IMR-90 (cell line): ENCODE data around the gene GPC5. TPM values are rescaled to one million over a fixed set of nuclear protein-coding genes. Genes with fewer than 3 reads are reported as not detected.

ENCODE experiments used
- ATAC-seq: fragments of 200-7000 bp; cut with Tn5 transposase; 2 replicates; pipeline ENCODE4 v1.9.1; 2020; ENCODE audit warnings: low read depth, mild to moderate bottlenecking, moderate library complexity
- BruUV-seq: library from RNA; stranded (reverse); fragments of 400-500 nt; replicated peaks from 2 replicates; lab custom pipeline; 2021; lab: Mats Ljungman, UMichigan
- CTCF ChIA-PET: fragments of 300-600 bp; formaldehyde crosslinking; extraction: SDS; loops from one replicate; lab custom pipeline; 2021; ENCODE audit warnings: antibody characterized with exemption; lab: Yijun Ruan, JAX
- POLR2A ChIA-PET: fragments of 300-600 bp; sonication (Branson Sonifier 250); formaldehyde crosslinking; loops from one replicate; lab custom pipeline; 2022; ENCODE audit warnings: antibody characterized with exemption; ENCODE audit not compliant: unreplicated experiment; lab: Charles Lee
- DNase-seq: peaks from one replicate; pipeline ENCODE4 v3.0.0; 2013
- H2AFZ ChIP-seq: replicated peaks from 2 replicates; pipeline ENCODE3; 2013; ENCODE audit warnings: low read length, mild to moderate bottlenecking; ENCODE audit not compliant: poor library complexity
- H2AK5ac ChIP-seq: 2 replicates; pipeline ENCODE4 v1.6.1; 2013; ENCODE audit warnings: low read depth, low read length, inconsistent platforms
- H2AK9ac ChIP-seq: replicated peaks from 2 replicates; pipeline ENCODE3; 2013; ENCODE audit warnings: mild to moderate bottlenecking, low read depth, low read length, moderate library complexity; ENCODE audit not compliant: poor library complexity
- H2BK120ac ChIP-seq: 2 replicates; pipeline ENCODE4 v1.6.1; 2013; ENCODE audit warnings: low read depth, low read length, inconsistent platforms
- H2BK15ac ChIP-seq: 3 replicates; pipeline ENCODE4 v1.6.1; 2013; ENCODE audit warnings: low read depth, low read length, inconsistent platforms
- H2BK20ac ChIP-seq: 2 replicates; pipeline ENCODE4 v1.6.1; 2013; ENCODE audit warnings: low read depth, mild to moderate bottlenecking, inconsistent platforms, low read length, moderate library complexity
- H2BK5ac ChIP-seq: 2 replicates; pipeline ENCODE4 v1.6.1; 2013; ENCODE audit warnings: mild to moderate bottlenecking, low read depth, low read length, inconsistent platforms; ENCODE audit not compliant: poor library complexity, severe bottlenecking
- H3K14ac ChIP-seq: replicated peaks from 2 replicates; pipeline ENCODE4 v1.6.1; 2013; ENCODE audit warnings: low read depth, low read length, inconsistent platforms
- H3K18ac ChIP-seq: 2 replicates; pipeline ENCODE4 v1.6.1; 2013; ENCODE audit warnings: low read depth, low read length, control low read depth
- H3K23ac ChIP-seq: 2 replicates; pipeline ENCODE4 v1.6.1; 2013; ENCODE audit warnings: low read depth, low read length, inconsistent platforms
- H3K27ac ChIP-seq: 2 replicates; pipeline ENCODE4 v1.5.1; 2013; ENCODE audit warnings: mild to moderate bottlenecking, control low read depth, low read length; ENCODE audit not compliant: insufficient read depth
- H3K27me3 ChIP-seq: 2 replicates; pipeline ENCODE4 v1.6.1; 2013; ENCODE audit warnings: low read length; ENCODE audit not compliant: control insufficient read depth, insufficient read depth
- H3K36me3 ChIP-seq: 2 replicates; pipeline ENCODE4 v1.6.1; 2013; ENCODE audit warnings: low read length, mixed read lengths; ENCODE audit not compliant: control insufficient read depth, insufficient read depth
- H3K4ac ChIP-seq: 2 replicates; pipeline ENCODE4 v1.6.1; 2013; ENCODE audit warnings: low read depth, low read length, inconsistent platforms
- H3K4me1 ChIP-seq: 2 replicates; pipeline ENCODE4 v1.6.1; 2013; ENCODE audit warnings: low read length, mixed read lengths; ENCODE audit not compliant: control insufficient read depth, insufficient read depth
- H3K4me2 ChIP-seq: 2 replicates; pipeline ENCODE4 v1.6.1; 2013; ENCODE audit warnings: low read depth, mild to moderate bottlenecking, control low read depth, low read length, moderate library complexity
- H3K4me3 ChIP-seq: 2 replicates; pipeline ENCODE4 v1.5.1; 2013; ENCODE audit warnings: low read depth, mild to moderate bottlenecking, control low read depth, low read length, moderate library complexity; ENCODE audit not compliant: insufficient read depth
- H3K56ac ChIP-seq: 2 replicates; pipeline ENCODE4 v1.6.1; 2013; ENCODE audit warnings: low read length, inconsistent platforms; ENCODE audit not compliant: insufficient read depth; ENCODE audit errors: extremely low read depth
- H3K79me1 ChIP-seq, 2 experiments: 2 replicates each; pipeline ENCODE4 v1.6.1; 2013; ENCODE audit warnings: low read length in 2 of 2, inconsistent platforms in 1 of 2, low read depth in 1 of 2
- H3K9ac ChIP-seq: 2 replicates; pipeline ENCODE4 v1.6.1; 2013; ENCODE audit warnings: low read depth, low read length, control low read depth
- H3K9me1 ChIP-seq: 2 replicates; pipeline ENCODE4 v1.6.1; 2013; ENCODE audit warnings: low read length, inconsistent platforms; ENCODE audit not compliant: insufficient read depth
- H3K9me3 ChIP-seq: 2 replicates; pipeline ENCODE4 v1.6.1; 2013; ENCODE audit warnings: low read length; ENCODE audit not compliant: control insufficient read depth, insufficient read depth
- H4K20me1 ChIP-seq: 2 replicates; pipeline ENCODE4 v1.6.1; 2013; ENCODE audit warnings: low read length, inconsistent platforms; ENCODE audit not compliant: insufficient read depth
- H4K5ac ChIP-seq: 2 replicates; pipeline ENCODE4 v1.6.1; 2013; ENCODE audit warnings: mild to moderate bottlenecking, low read depth, low read length, control low read depth
- H4K8ac ChIP-seq, 2 experiments: 2 replicates each; pipeline ENCODE4 v1.6.1; 2013; ENCODE audit warnings: low read depth in 2 of 2, low read length in 2 of 2, control low read depth in 1 of 2, inconsistent platforms in 1 of 2
- H4K91ac ChIP-seq: 2 replicates; pipeline ENCODE4 v1.6.1; 2013; ENCODE audit warnings: low read depth, low read length, inconsistent platforms; ENCODE audit not compliant: insufficient read depth
- BHLHE40 ChIP-seq: fragments of 150-350 bp; IDR thresholded peaks from 2 replicates; pipeline ENCODE4 v1.6.1; 2016; ENCODE audit warnings: mild to moderate bottlenecking, low read depth, low read length
- CHD1 ChIP-seq: IDR thresholded peaks from 2 replicates; pipeline ENCODE4 v1.6.1; 2012; ENCODE audit warnings: low read depth, low read length, improper control_type of control experiment
- FOS ChIP-seq: fragments of 150-350 bp; IDR thresholded peaks from 2 replicates; pipeline ENCODE4 v1.6.1; 2016; ENCODE audit warnings: low read depth, low read length
- MAFK ChIP-seq: IDR thresholded peaks from 2 replicates; pipeline ENCODE4 v1.6.1; 2012; ENCODE audit warnings: low read depth, low read length, improper control_type of control experiment
- MAZ ChIP-seq: IDR thresholded peaks from 2 replicates; pipeline ENCODE4 v1.6.1; 2012; ENCODE audit warnings: low read depth, mild to moderate bottlenecking, low read length, improper control_type of control experiment, moderate library complexity, borderline replicate concordance
- MXI1 ChIP-seq: IDR thresholded peaks from 2 replicates; pipeline ENCODE4 v1.6.1; 2012; ENCODE audit warnings: low read depth, mild to moderate bottlenecking, low read length, moderate library complexity, borderline replicate concordance
- NFE2L2 ChIP-seq: fragments of 150-350 bp; IDR thresholded peaks from 2 replicates; pipeline ENCODE4 v1.6.1; 2016; ENCODE audit warnings: low read depth, mild to moderate bottlenecking, low read length
- POLR2A ChIP-seq: IDR thresholded peaks from 2 replicates; pipeline ENCODE4 v1.6.1; 2012; ENCODE audit warnings: mild to moderate bottlenecking, low read depth, low read length
- RCOR1 ChIP-seq: IDR thresholded peaks from 2 replicates; pipeline ENCODE4 v1.6.1; 2012; ENCODE audit warnings: mild to moderate bottlenecking, low read length, improper control_type of control experiment; ENCODE audit not compliant: insufficient replicate concordance
- RFX5 ChIP-seq: IDR thresholded peaks from 2 replicates; pipeline ENCODE4 v1.8.0; 2012; ENCODE audit warnings: low read depth, mild to moderate bottlenecking, low read length, moderate library complexity
- WGBS, 2 experiments: methylation state at CpG; one replicate each; pipeline versions ENCODE4 v1.1.5 to v1.1.7; 2013; ENCODE audit warnings: missing lambda C conversion rate in 2 of 2; ENCODE audit not compliant: insufficient read length in 1 of 2; ENCODE audit errors: extremely low coverage in 2 of 2; 5-methylcytosine and 5-hydroxymethylcytosine counted together
- dilution Hi-C: fragments of 300-500 bp; cut with HindIII; formaldehyde crosslinking; loops from one replicate; pipeline ENCODE4 v1.14.3; 2018; ENCODE audit warnings: low sequenced_read_pairs; ENCODE audit not compliant: unreplicated experiment
- in situ Hi-C: fragments of 300-500 bp; cut with MboI; formaldehyde crosslinking; loops from 3 replicates; pipeline ENCODE4 v1.14.3; 2019; ENCODE audit warnings: low sequenced_read_pairs, inconsistent platforms, mixed read lengths
- intact Hi-C: fragments of 100-400 bp; cut with micrococcal nuclease; formaldehyde crosslinking; loops from 2 replicates; pipeline ENCODE4 v1.10.0; 2022
- polyA plus RNA-seq, 3 experiments: library from polyadenylated mRNA; depleted of rRNA; stranded (reverse); fragments of >200 nt; gene quantifications; 2 replicates each; pipeline ENCODE4 v1.2.3, GENCODE V29; 2012; ENCODE audit warnings: low replicate concordance in 1 of 3
- total RNA-seq: library from RNA; depleted of rRNA; stranded (reverse); fragments of >200 nt; gene quantifications from 2 replicates; pipeline ENCODE4 v1.2.3, GENCODE V29; 2012
- TF ChIP-seq, protein P1 (sequence below): conservative IDR thresholded peaks from 2 replicates; pipeline ENCODE4 v1.5.1; 2012; ENCODE audit warnings: mild to moderate bottlenecking, low read depth, low read length, improper control_type of control experiment
- TF ChIP-seq, protein P2 (sequence below): fragments of 150-350 bp; IDR thresholded peaks from 2 replicates; pipeline ENCODE4 v1.6.1; 2017; ENCODE audit warnings: mild to moderate bottlenecking, antibody characterized with exemption, low read length, low read depth

Gene GPC5
- total and polyA plus RNA-seq, 2 of the 4 experiments (the other 2 are of a cell fraction), result 0.94 to 1.8 TPM

GRCh38 chr13:91955546-91956355 is 557.3 kb downstream of the GPC5 start:
- BruUV-seq, result no TSS peak

More at GRCh38 chr13:91955546-91956355, 557.3 kb downstream of the GPC5 start:
- no peak overlapping the region for H4K5ac ChIP-seq
- in situ Hi-C loops, result no loop called here
- H3K14ac ChIP-seq, result no peak overlapping the region
- no peak overlapping the region for H3K9ac ChIP-seq
- no peaks in the 10 kb centered on the region for H3K36me3 ChIP-seq
- no peak for DNase-seq
- H3K9me3 ChIP-seq, result no peaks in the 10 kb centered on the region
- no peak overlapping the region for H2BK15ac ChIP-seq
- H2AK5ac ChIP-seq, result no peak overlapping the region
- no peaks in the 10 kb centered on the region for H3K9me1 ChIP-seq
- ChIA-PET POLR2A (no interaction called here), CTCF (no interaction called here)
- H3K4ac ChIP-seq, result no peak overlapping the region
- no peaks in the 10 kb centered on the region for H4K20me1 ChIP-seq
- no peak overlapping the region for H3K23ac ChIP-seq
- H3K27me3 ChIP-seq, result no peaks in the 10 kb centered on the region
- no peak for ATAC-seq
- no peak overlapping the region for H2BK20ac ChIP-seq
- no peaks in the 10 kb centered on the region for H3K4me1 ChIP-seq
- no peak overlapping the region for H4K91ac ChIP-seq
- H2BK5ac ChIP-seq, result no peak overlapping the region
- H3K4me3 ChIP-seq, result no peak overlapping the region
- intact Hi-C loops, result no loop called here
- H2BK120ac ChIP-seq, result no peak overlapping the region
- no peak overlapping the region for H2AK9ac ChIP-seq
- no peak overlapping the region for H3K18ac ChIP-seq
- dilution Hi-C loops, result no loop called here
- no peaks in the 10 kb centered on the region for H3K79me1 ChIP-seq
- TF ChIP-seq BHLHE40 (no peak), MAFK (no peak), MAZ (no peak), FOS (no peak), POLR2A (no peak), RFX5 (no peak), MXI1 (no peak), CHD1 (no peak), NFE2L2 (no peak), RCOR1 (no peak)
- TF ChIP-seq, protein P1, sequence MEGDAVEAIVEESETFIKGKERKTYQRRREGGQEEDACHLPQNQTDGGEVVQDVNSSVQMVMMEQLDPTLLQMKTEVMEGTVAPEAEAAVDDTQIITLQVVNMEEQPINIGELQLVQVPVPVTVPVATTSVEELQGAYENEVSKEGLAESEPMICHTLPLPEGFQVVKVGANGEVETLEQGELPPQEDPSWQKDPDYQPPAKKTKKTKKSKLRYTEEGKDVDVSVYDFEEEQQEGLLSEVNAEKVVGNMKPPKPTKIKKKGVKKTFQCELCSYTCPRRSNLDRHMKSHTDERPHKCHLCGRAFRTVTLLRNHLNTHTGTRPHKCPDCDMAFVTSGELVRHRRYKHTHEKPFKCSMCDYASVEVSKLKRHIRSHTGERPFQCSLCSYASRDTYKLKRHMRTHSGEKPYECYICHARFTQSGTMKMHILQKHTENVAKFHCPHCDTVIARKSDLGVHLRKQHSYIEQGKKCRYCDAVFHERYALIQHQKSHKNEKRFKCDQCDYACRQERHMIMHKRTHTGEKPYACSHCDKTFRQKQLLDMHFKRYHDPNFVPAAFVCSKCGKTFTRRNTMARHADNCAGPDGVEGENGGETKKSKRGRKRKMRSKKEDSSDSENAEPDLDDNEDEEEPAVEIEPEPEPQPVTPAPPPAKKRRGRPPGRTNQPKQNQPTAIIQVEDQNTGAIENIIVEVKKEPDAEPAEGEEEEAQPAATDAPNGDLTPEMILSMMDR, result no peak
- TF ChIP-seq, protein P2, sequence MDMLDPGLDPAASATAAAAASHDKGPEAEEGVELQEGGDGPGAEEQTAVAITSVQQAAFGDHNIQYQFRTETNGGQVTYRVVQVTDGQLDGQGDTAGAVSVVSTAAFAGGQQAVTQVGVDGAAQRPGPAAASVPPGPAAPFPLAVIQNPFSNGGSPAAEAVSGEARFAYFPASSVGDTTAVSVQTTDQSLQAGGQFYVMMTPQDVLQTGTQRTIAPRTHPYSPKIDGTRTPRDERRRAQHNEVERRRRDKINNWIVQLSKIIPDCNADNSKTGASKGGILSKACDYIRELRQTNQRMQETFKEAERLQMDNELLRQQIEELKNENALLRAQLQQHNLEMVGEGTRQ, result no peak
- H3K56ac ChIP-seq, result no peak overlapping the region
- 44% methylated on average over 1 of the region's 1 CpG; no CpG with 5 or more reads in 1 of the 2 experiments for WGBS, 2 experiments
- H3K4me2 ChIP-seq, result no peak overlapping the region
- no peak overlapping the region for H4K8ac ChIP-seq
- no peak overlapping the region for H3K27ac ChIP-seq
- no peak overlapping the region for H2AFZ ChIP-seq
